Measurements from ENCODE around the gene DOCK3.
"Not testable (repeated sequence)": the region's sequence is repeated elsewhere in the genome, so short reads cannot be mapped to it uniquely, and the experiment has no call there.

Gene DOCK3

GRCh38 chr3:51139616-51140015, 464.9 kb downstream of the DOCK3 start:
- no peak for FAIRE-seq

- no peak for FAIRE-seq
Measured at GRCh38 chr3:51141573-51141972, 466.8 kb downstream of the DOCK3 start.

GRCh38 chr3:51145811-51146585, 471.3 kb downstream of the DOCK3 start:
- no peak for FAIRE-seq

- no peak for FAIRE-seq
Measured at GRCh38 chr3:51146781-51147180, 472.1 kb downstream of the DOCK3 start.

GRCh38 chr3:51156147-51156546, 481.4 kb downstream of the DOCK3 start:
- no peak for FAIRE-seq

- no peak for FAIRE-seq
Measured at GRCh38 chr3:51163051-51163450, 488.3 kb downstream of the DOCK3 start.

- FAIRE-seq, result no peak
Measured at GRCh38 chr3:51173518-51174271, 499.0 kb downstream of the DOCK3 start.

- FAIRE-seq, result no peak
Measured at GRCh38 chr3:51176923-51177322, 502.2 kb downstream of the DOCK3 start.

- FAIRE-seq, result not testable (repeated sequence)
Measured at GRCh38 chr3:51186446-51186845, 511.7 kb downstream of the DOCK3 start.

- no peak for FAIRE-seq
Measured at GRCh38 chr3:51190199-51190598, 515.5 kb downstream of the DOCK3 start.

- FAIRE-seq, result no peak
Measured at GRCh38 chr3:51190827-51191226, 516.1 kb downstream of the DOCK3 start.

- no peak for FAIRE-seq
Measured at GRCh38 chr3:51191768-51192167, 517.0 kb downstream of the DOCK3 start.

GRCh38 chr3:51198477-51198876, 523.8 kb downstream of the DOCK3 start:
- no peak for FAIRE-seq

GRCh38 chr3:51199296-51199695, 524.6 kb downstream of the DOCK3 start:
- not testable (repeated sequence) for FAIRE-seq

GRCh38 chr3:51216291-51216690, 541.6 kb downstream of the DOCK3 start:
- FAIRE-seq, result no peak

- no peak for FAIRE-seq
Measured at GRCh38 chr3:51221959-51222358, 547.2 kb downstream of the DOCK3 start.

GRCh38 chr3:51224283-51224682, 549.6 kb downstream of the DOCK3 start:
- FAIRE-seq, result no peak

GRCh38 chr3:51224843-51225242, 550.1 kb downstream of the DOCK3 start:
- no peak for FAIRE-seq

- FAIRE-seq, result no peak
Measured at GRCh38 chr3:51242939-51243338, 568.2 kb downstream of the DOCK3 start.

- no peak for FAIRE-seq
Measured at GRCh38 chr3:51243924-51244323, 569.2 kb downstream of the DOCK3 start.

- FAIRE-seq, result no peak
Measured at GRCh38 chr3:51245867-51246266, 571.1 kb downstream of the DOCK3 start.

- no peak for FAIRE-seq
Measured at GRCh38 chr3:51257870-51258269, 583.1 kb downstream of the DOCK3 start.

- FAIRE-seq, result not testable (repeated sequence)
Measured at GRCh38 chr3:51264166-51264565, 589.4 kb downstream of the DOCK3 start.

- no peak for FAIRE-seq
Measured at GRCh38 chr3:51268132-51268531, 593.4 kb downstream of the DOCK3 start.
